IMR-90 (cell line): ENCODE data around the gene DEUP1.

Source experiments
- CTCF ChIP-seq: conservative IDR thresholded peaks from 2 replicates; pipeline ENCODE4 v1.5.1; 2012; ENCODE audit warnings: mild to moderate bottlenecking, low read depth, low read length, improper control_type of control experiment
- FOS ChIP-seq: fragments of 150-350 bp; IDR thresholded peaks from 2 replicates; pipeline ENCODE4 v1.6.1; 2016; ENCODE audit warnings: low read depth, low read length
- POLR2A ChIP-seq: IDR thresholded peaks from 2 replicates; pipeline ENCODE4 v1.6.1; 2012; ENCODE audit warnings: mild to moderate bottlenecking, low read depth, low read length

GRCh38 chr11:93368022-93368421 lies 37.5 kb downstream of the DEUP1 start:
- no peak for TF ChIP-seq CTCF
- no peak for TF ChIP-seq POLR2A
- no peak for TF ChIP-seq FOS
